GM13976 (cell line): ENCODE data around the gene MAP4K4.
A peak's percentile ranks its signal among the peaks of the same experiment; 100 is the strongest.

Experiments used
- DNase-seq: peaks from one replicate; pipeline ENCODE4 v3.0.0; 2012; ENCODE audit warnings: low spot score
- CTCF ChIP-seq: IDR thresholded peaks from 2 replicates; pipeline ENCODE4 v1.5.1; 2012; ENCODE audit warnings: borderline replicate concordance, mild to moderate bottlenecking; ENCODE audit not compliant: insufficient read depth; ENCODE audit errors: extremely low read depth, missing control alignments, control extremely low read depth
- in situ Hi-C: fragments of 300-500 bp; cut with MboI; formaldehyde crosslinking; loops from one replicate; pipeline ENCODE4 v1.12.0; 2022; ENCODE audit warnings: low sequenced_read_pairs, mixed read lengths, inconsistent platforms; ENCODE audit not compliant: unreplicated experiment

The MAP4K4 gene

GRCh38 chr2:101823347-101823791, 125.9 kb downstream of the MAP4K4 start:
- in situ Hi-C loops = no loop called here
- peak; percentile 61 for TF ChIP-seq CTCF
- no peak for DNase-seq

GRCh38 chr2:101823859-101824258, 126.4 kb downstream of the MAP4K4 start:
- in situ Hi-C loops = no loop called here
- TF ChIP-seq CTCF = no peak
- no peak for DNase-seq

- DNase-seq = no peak
- in situ Hi-C loops = loop anchor here (25.0 kb wide), 1 partner anchor 414 kb away; no protein-coding TSS in a partner anchor
- no peak for TF ChIP-seq CTCF
Measured at GRCh38 chr2:101826716-101827115, 129.2 kb downstream of the MAP4K4 start.

GRCh38 chr2:101827246-101827645, 129.7 kb downstream of the MAP4K4 start:
- no peak for DNase-seq
- in situ Hi-C loops = loop anchor here (25.0 kb wide), 1 partner anchor 415 kb away; no protein-coding TSS in a partner anchor
- no peak for TF ChIP-seq CTCF

- DNase-seq = no peak
- in situ Hi-C loops = loop anchor here (25.0 kb wide), 1 partner anchor 416 kb away; no protein-coding TSS in a partner anchor
- no peak for TF ChIP-seq CTCF
Measured at GRCh38 chr2:101828257-101828656, 130.8 kb downstream of the MAP4K4 start.

GRCh38 chr2:101828673-101829334, 131.3 kb downstream of the MAP4K4 start:
- in situ Hi-C loops = loop anchor here (25.0 kb wide), 1 partner anchor 417 kb away; no protein-coding TSS in a partner anchor
- no peak for TF ChIP-seq CTCF
- DNase-seq = no peak
